ENCODE data around the gene TARP.

Gene TARP

DNA sequence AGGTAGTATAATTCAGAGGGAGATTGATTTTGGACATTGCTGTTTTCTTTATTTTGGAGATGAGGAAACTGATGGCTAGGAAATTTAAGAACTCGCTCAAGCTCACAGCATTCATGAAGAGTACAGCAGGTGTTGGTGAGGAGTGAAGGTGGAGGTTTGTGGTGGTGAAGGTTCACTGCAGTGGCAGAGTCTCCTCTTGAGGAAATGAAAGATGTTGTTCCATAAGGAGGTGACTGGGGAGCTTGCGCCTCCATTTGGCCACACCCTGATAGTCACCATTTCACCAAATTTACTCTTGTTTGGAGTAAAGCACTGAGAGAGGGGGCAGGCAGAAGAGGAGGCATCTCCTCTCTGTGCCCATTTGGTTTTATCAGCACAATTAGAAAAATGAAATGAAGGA lies 46.4 kb upstream of the TARP start:
- no peaks in the 10 kb centered on the region for H3K9me3 ChIP-seq (ENCODE audit: control insufficient read depth in 1 of 2, low read length in 2 of 2)
- peaks cover 36% of the 10 kb centered on the region for H3K4me1 ChIP-seq (ENCODE audit: insufficient read depth, low read length)
- Mint-ChIP-seq H3K27me3 (no peaks in the 10 kb centered on the region), H3K36me3 (no peaks in the 10 kb centered on the region), H3K4me1 (peaks cover 15 to 43% (median 22%) of the 10 kb centered on the region in 4 donors), H3K4me3 (peak overlapping the region in 5 of 8 donors; percentile 40 to 74 (median 58)), H3K9me3 (no peaks in the 10 kb centered on the region), H3K27ac (peak overlapping the region; percentile 31 to 81 (median 76))
- CTCF ChIA-PET (ENCODE audit: partially characterized antibody) = interaction anchor here (0.8 to 9.7 kb wide), 11 partner anchors 8 to 210 kb away, joined by 3 to 135 read pairs (median 6); no protein-coding TSS in a partner anchor
- no peak for DNase-seq
- POLR2A ChIA-PET (ENCODE audit: partially characterized antibody) = interaction anchor here (1.7 to 3.3 kb wide), 4 partner anchors 12 to 103 kb away, joined by 4 to 21 read pairs (median 10); no protein-coding TSS in a partner anchor
- no peaks in the 10 kb centered on the region for H3K36me3 ChIP-seq (ENCODE audit: insufficient read depth, low read length)
- no peak overlapping the region for H3K27ac ChIP-seq (ENCODE audit: low read depth, low read length)
- intact Hi-C loops (cut with micrococcal nuclease) = loop anchor here (1.0 to 5.0 kb wide), 4 partner anchors 15 to 105 kb away; no protein-coding TSS in a partner anchor
- no peak overlapping the region for H3K4me3 ChIP-seq (ENCODE audit: low read length in 2 of 2)
- H3K27me3 ChIP-seq (ENCODE audit: insufficient read depth, low read length) = no peaks in the 10 kb centered on the region

DNA sequence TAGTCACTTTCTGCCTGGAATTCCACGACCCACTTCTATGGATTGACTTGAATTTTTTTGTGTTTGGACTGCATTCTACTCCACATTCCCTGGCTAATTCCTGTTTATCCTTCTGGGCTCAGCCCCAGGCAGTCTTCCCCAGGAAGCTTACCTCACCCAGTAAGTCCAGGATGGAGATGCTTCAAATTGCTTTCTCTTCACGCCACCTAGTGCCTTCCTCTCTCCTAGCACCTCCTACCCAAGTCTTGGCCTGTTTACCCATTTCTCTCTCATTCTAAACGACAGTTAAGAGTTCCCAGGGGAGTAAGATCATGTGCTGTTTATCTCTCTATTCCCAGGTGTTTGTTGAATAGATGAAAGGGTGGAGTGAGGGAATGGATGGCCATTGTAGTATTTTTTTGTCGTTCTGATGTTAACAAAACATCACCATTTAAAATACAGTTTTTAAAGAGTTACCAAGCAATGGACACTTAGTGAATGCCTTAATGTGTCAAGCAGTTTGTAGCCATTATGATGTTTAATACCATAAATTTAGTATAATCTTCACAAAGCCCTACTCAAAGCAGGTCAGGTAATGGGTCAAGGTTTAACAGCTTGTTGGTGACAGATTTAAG lies 45.5 kb upstream of the TARP start:
- H3K36me3 Mint-ChIP-seq = no peaks in the 10 kb centered on the region
- Histone ChIP-seq H3K27ac (ENCODE audit: low read depth, low read length) (peak overlapping the region; percentile 31), H3K4me1 (ENCODE audit: insufficient read depth, low read length) (peaks cover 36% of the 10 kb centered on the region), H3K4me3 (ENCODE audit: low read length in 2 of 2) (no peak overlapping the region), H3K9me3 (ENCODE audit: control insufficient read depth in 1 of 2, low read length in 2 of 2) (no peaks in the 10 kb centered on the region), H3K27me3 (ENCODE audit: insufficient read depth, low read length) (no peaks in the 10 kb centered on the region), H3K36me3 (ENCODE audit: insufficient read depth, low read length) (no peaks in the 10 kb centered on the region)
- intact Hi-C loops (cut with micrococcal nuclease) = loop anchor here (1.0 to 5.0 kb wide), 3 partner anchors 14 to 104 kb away; no protein-coding TSS in a partner anchor
- H3K4me3 Mint-ChIP-seq = peak overlapping the region; percentile 70 to 87 (median 72)
- no peaks in the 10 kb centered on the region for H3K27me3 Mint-ChIP-seq
- ChIA-PET POLR2A (ENCODE audit: partially characterized antibody) (interaction anchor here (1.4 to 3.3 kb wide), 3 partner anchors 11 to 103 kb away, joined by 5 to 21 read pairs (median 11); no protein-coding TSS in a partner anchor), CTCF (ENCODE audit: partially characterized antibody) (interaction anchor here (0.6 to 9.7 kb wide), 19 partner anchors 9 to 209 kb away, joined by 3 to 135 read pairs (median 6); no protein-coding TSS in a partner anchor)
- peak overlapping the region; percentile 72 to 90 (median 87) for H3K27ac Mint-ChIP-seq
- DNase-seq = no peak
- H3K9me3 Mint-ChIP-seq = no peaks in the 10 kb centered on the region
- peaks cover 15 to 43% (median 22%) of the 10 kb centered on the region in 4 donors for H3K4me1 Mint-ChIP-seq

DNA sequence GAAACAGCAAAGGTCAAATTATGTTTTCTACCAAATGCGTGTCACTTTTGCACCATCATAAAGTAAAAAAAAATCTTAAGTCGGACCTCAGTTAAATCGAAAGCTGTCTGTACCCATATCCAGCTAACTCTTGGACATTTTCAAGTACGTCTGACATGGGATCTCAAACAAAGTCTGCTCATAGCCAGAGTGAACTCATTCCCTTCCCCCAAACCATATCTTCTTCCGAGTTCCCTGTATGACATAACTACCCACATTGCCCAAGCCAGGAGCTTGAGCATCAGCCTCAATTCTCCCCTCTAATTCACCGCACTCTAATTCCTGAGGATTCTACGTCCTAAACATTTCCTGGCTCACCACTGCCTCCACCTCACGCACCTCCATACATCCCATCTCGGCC lies 44.8 kb upstream of the TARP start:
- Histone ChIP-seq H3K4me3 (ENCODE audit: low read length in 2 of 2) (no peak overlapping the region), H3K4me1 (ENCODE audit: insufficient read depth, low read length) (peaks cover 37% of the 10 kb centered on the region), H3K27me3 (ENCODE audit: insufficient read depth, low read length) (no peaks in the 10 kb centered on the region), H3K27ac (ENCODE audit: low read depth, low read length) (no peak overlapping the region), H3K36me3 (ENCODE audit: insufficient read depth, low read length) (no peaks in the 10 kb centered on the region), H3K9me3 (ENCODE audit: control insufficient read depth in 1 of 2, low read length in 2 of 2) (no peaks in the 10 kb centered on the region)
- intact Hi-C loops (cut with micrococcal nuclease) = loop anchor here (2.0 to 5.0 kb wide), 2 partner anchors 13 to 86 kb away; no protein-coding TSS in a partner anchor
- Mint-ChIP-seq H3K27ac (peak overlapping the region in 6 of 7 donors; percentile 65 to 89 (median 84)), H3K4me1 (peaks cover 15 to 41% (median 22%) of the 10 kb centered on the region in 4 donors), H3K27me3 (no peaks in the 10 kb centered on the region), H3K4me3 (peak overlapping the region; percentile 63 to 87 (median 72)), H3K36me3 (no peaks in the 10 kb centered on the region), H3K9me3 (no peaks in the 10 kb centered on the region)
- DNase-seq = no peak
- ChIA-PET CTCF (ENCODE audit: partially characterized antibody) (interaction anchor here (0.6 to 9.7 kb wide), 12 partner anchors 9 to 209 kb away, joined by 3 to 135 read pairs (median 5); no protein-coding TSS in a partner anchor), POLR2A (ENCODE audit: partially characterized antibody) (interaction anchor here (0.9 to 3.3 kb wide), 4 partner anchors 11 to 102 kb away, joined by 3 to 21 read pairs (median 8); no protein-coding TSS in a partner anchor)

DNA sequence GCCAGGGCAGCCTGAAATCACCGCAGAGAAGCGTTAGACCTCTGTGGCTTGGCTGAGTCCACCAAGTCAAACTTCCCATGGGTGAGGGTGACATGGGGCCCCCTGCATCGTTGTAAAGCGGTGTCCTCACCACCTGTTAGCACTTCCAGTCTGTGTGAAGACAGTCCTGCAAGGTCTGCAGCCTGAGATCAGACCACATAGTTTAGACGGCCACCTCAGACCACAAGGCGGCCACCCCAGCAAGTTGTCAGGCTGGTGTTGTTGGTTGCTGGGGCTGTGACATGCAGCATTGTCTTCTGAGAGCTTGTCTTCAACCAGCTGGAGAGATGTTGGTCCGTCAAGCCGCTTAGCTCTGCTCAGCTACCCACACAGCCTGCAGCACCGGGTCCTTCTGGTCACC lies 44.1 kb upstream of the TARP start:
- DNase-seq = peak in 1 of 5 donors; percentile 60
- no peak overlapping the region for H3K4me3 ChIP-seq (ENCODE audit: low read length in 2 of 2)
- Mint-ChIP-seq H3K9me3 (no peaks in the 10 kb centered on the region), H3K36me3 (no peaks in the 10 kb centered on the region), H3K27me3 (no peaks in the 10 kb centered on the region), H3K4me1 (peaks cover 17 to 48% (median 24%) of the 10 kb centered on the region in 4 donors), H3K4me3 (peak overlapping the region; percentile 42 to 87 (median 71)), H3K27ac (peak overlapping the region in 2 of 7 donors; percentile 65 to 81)
- intact Hi-C loops (cut with micrococcal nuclease) = loop anchor here (5.0 kb wide), 1 partner anchor 85 kb away; no protein-coding TSS in a partner anchor
- H3K9me3 ChIP-seq (ENCODE audit: control insufficient read depth in 1 of 2, low read length in 2 of 2) = no peaks in the 10 kb centered on the region
- H3K4me1 ChIP-seq (ENCODE audit: insufficient read depth, low read length) = peaks cover 44% of the 10 kb centered on the region
- ChIA-PET CTCF (ENCODE audit: partially characterized antibody) (interaction anchor here (1.4 to 9.7 kb wide), 8 partner anchors 13 to 208 kb away, joined by 4 to 135 read pairs (median 7); no protein-coding TSS in a partner anchor), POLR2A (ENCODE audit: partially characterized antibody) (interaction anchor here (0.7 to 3.3 kb wide), 4 partner anchors 10 to 101 kb away, joined by 3 to 21 read pairs (median 7); no protein-coding TSS in a partner anchor)
- H3K27me3 ChIP-seq (ENCODE audit: insufficient read depth, low read length) = no peaks in the 10 kb centered on the region
- H3K27ac ChIP-seq (ENCODE audit: low read depth, low read length) = no peak overlapping the region
- H3K36me3 ChIP-seq (ENCODE audit: insufficient read depth, low read length) = no peaks in the 10 kb centered on the region

DNA sequence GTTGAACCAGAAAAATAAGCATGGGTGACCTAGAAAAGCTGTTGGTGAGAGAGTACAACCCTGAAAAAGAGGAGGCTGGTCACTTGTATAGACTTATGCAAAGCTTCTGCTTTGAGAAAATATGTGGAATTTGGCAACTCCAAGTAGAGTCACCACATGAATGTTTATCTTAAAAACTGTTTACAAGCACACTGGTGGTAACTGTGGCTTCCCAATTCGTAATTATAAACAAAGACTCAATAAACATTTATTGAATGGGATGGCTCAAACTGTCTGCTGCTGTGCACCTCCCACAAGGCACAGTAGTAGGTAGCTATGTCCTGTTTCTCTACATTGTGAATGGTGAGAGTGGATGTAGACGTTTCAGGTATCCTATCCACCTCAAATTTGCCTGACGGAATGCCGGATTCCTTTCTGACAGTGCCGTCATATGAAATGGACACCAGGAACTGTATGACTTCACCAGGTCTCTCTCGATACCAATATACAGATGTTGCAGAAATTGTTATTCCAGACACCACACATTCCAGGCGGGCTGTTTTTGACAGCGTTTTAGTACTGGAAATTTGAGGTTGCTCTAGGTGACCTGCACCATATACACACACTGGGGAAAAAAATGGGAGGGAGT lies 43.4 kb upstream of the TARP start:
- intact Hi-C loops (cut with micrococcal nuclease) = loop anchor here (5.0 kb wide), 1 partner anchor 85 kb away; no protein-coding TSS in a partner anchor
- Mint-ChIP-seq H3K27ac (peak overlapping the region in 3 of 7 donors; percentile 17 to 81 (median 71)), H3K4me3 (peak overlapping the region in 7 of 8 donors; percentile 2 to 87 (median 58)), H3K9me3 (no peaks in the 10 kb centered on the region), H3K27me3 (no peaks in the 10 kb centered on the region), H3K4me1 (peaks cover 18 to 50% (median 24%) of the 10 kb centered on the region in 4 donors), H3K36me3 (no peaks in the 10 kb centered on the region)
- no peak overlapping the region for H3K4me3 ChIP-seq (ENCODE audit: low read length in 2 of 2)
- no peaks in the 10 kb centered on the region for H3K36me3 ChIP-seq (ENCODE audit: insufficient read depth, low read length)
- H3K9me3 ChIP-seq (ENCODE audit: control insufficient read depth in 1 of 2, low read length in 2 of 2) = no peaks in the 10 kb centered on the region
- DNase-seq = no peak
- ChIA-PET CTCF (ENCODE audit: partially characterized antibody) (interaction anchor here (1.5 to 9.7 kb wide), 2 partner anchors 53 to 99 kb away, joined by 4 to 135 read pairs; no protein-coding TSS in a partner anchor), POLR2A (ENCODE audit: partially characterized antibody) (interaction anchor here (0.9 to 3.3 kb wide), 3 partner anchors 9 to 101 kb away, joined by 4 to 21 read pairs (median 11); no protein-coding TSS in a partner anchor)
- no peaks in the 10 kb centered on the region for H3K27me3 ChIP-seq (ENCODE audit: insufficient read depth, low read length)
- H3K4me1 ChIP-seq (ENCODE audit: insufficient read depth, low read length) = peaks cover 44% of the 10 kb centered on the region
- no peak overlapping the region for H3K27ac ChIP-seq (ENCODE audit: low read depth, low read length)

DNA sequence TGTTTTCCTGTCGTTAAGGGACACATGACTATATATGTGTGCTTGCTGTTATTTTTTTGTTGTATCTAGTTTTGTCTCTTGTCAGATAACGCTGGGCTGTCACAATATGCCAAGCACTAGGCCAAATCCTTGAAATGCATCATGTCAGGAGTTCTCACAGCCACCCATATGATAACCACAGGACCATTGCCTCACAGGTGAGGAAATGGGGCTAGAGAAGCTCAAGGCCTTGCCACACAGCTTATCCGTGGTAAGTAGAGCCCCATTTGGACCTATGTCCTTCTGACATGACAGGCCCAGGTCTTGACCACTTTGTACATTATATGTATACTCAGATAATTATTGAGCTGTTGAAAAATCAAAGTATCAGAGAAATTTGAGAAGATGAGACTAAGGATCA lies 42.0 kb upstream of the TARP start:
- Mint-ChIP-seq H3K4me1 (peaks cover 12 to 36% (median 18%) of the 10 kb centered on the region in 4 donors), H3K27me3 (no peaks in the 10 kb centered on the region), H3K27ac (peak overlapping the region in 3 of 7 donors; percentile 10 to 67 (median 13)), H3K36me3 (no peaks in the 10 kb centered on the region), H3K4me3 (no peak overlapping the region), H3K9me3 (no peaks in the 10 kb centered on the region)
- Histone ChIP-seq H3K27ac (ENCODE audit: low read depth, low read length) (no peak overlapping the region), H3K9me3 (ENCODE audit: control insufficient read depth in 1 of 2, low read length in 2 of 2) (no peaks in the 10 kb centered on the region), H3K4me1 (ENCODE audit: insufficient read depth, low read length) (peaks cover 32% of the 10 kb centered on the region), H3K27me3 (ENCODE audit: insufficient read depth, low read length) (no peaks in the 10 kb centered on the region), H3K36me3 (ENCODE audit: insufficient read depth, low read length) (no peaks in the 10 kb centered on the region), H3K4me3 (ENCODE audit: low read length in 2 of 2) (no peak overlapping the region)
- intact Hi-C loops (cut with micrococcal nuclease) = loop anchor here (5.0 kb wide), 1 partner anchor 83 kb away; no protein-coding TSS in a partner anchor
- ChIA-PET CTCF (ENCODE audit: partially characterized antibody) (interaction anchor here (1.2 to 9.7 kb wide), 2 partner anchors 20 to 97 kb away, joined by 3 to 135 read pairs; no protein-coding TSS in a partner anchor), POLR2A (ENCODE audit: partially characterized antibody) (no interaction called here)
- DNase-seq = no peak
